SK-N-SH treated with all-trans-retinoic acid at 6 μM for 48 hours (cell line): ENCODE measurements around the gene DLX1.
"Not testable (repeated sequence)": the region's sequence is repeated elsewhere in the genome, so short reads cannot be mapped to it uniquely, and the experiment has no call there.

ENCODE experiments used
- ARNTL ChIP-seq: fragments of 450-650 bp; formaldehyde crosslinking; IDR thresholded peaks from 2 replicates; pipeline ENCODE4 v1.5.0; 2020; ENCODE audit warnings: low read depth, mild to moderate bottlenecking, moderate library complexity, borderline replicate concordance
- CREB5 ChIP-seq: fragments of 250-450 bp; sonication (Bioruptor Pico); IDR thresholded peaks from 2 replicates; pipeline ENCODE4 v1.5.1; 2020; ENCODE audit warnings: low read depth, mild to moderate bottlenecking, moderate library complexity
- CSDC2 ChIP-seq: fragments of 250-450 bp; sonication (Bioruptor Pico); IDR thresholded peaks from 2 replicates; pipeline ENCODE4 v1.5.0; 2020; ENCODE audit warnings: mild to moderate bottlenecking, moderate library complexity
- PATZ1 ChIP-seq: fragments of 250-450 bp; sonication (Bioruptor Pico); IDR thresholded peaks from 2 replicates; pipeline ENCODE4 v1.8.0; 2020; ENCODE audit warnings: mild to moderate bottlenecking, moderate library complexity, borderline replicate concordance
- SNAI2 ChIP-seq: fragments of 250-450 bp; sonication (Bioruptor Pico); IDR thresholded peaks from 2 replicates; pipeline ENCODE4 v1.5.0; 2020; ENCODE audit warnings: mild to moderate bottlenecking, moderate library complexity
- TCF4 ChIP-seq: fragments of 250-450 bp; sonication (Bioruptor Pico); IDR thresholded peaks from 2 replicates; pipeline ENCODE4 v1.8.0; 2021; ENCODE audit warnings: mild to moderate bottlenecking, moderate library complexity, borderline replicate concordance
- ZFP3 ChIP-seq: fragments of 250-450 bp; sonication (Bioruptor Pico); IDR thresholded peaks from 2 replicates; pipeline ENCODE4 v1.5.0; 2020; ENCODE audit warnings: mild to moderate bottlenecking, moderate library complexity
- ZNF70 ChIP-seq: fragments of 450-650 bp; formaldehyde crosslinking; IDR thresholded peaks from 2 replicates; pipeline ENCODE4 v1.5.0; 2020; ENCODE audit warnings: mild to moderate bottlenecking, moderate library complexity

- not testable (repeated sequence) for TF ChIP-seq ZFP3 (CRISPR knock-in tag); CREB5 (CRISPR knock-in tag); ARNTL; PATZ1 (CRISPR knock-in tag); CSDC2 (CRISPR knock-in tag); TCF4; ZNF70; SNAI2 (CRISPR knock-in tag)
Measured at GRCh38 chr2:172114176-172114575, 28.9 kb downstream of the DLX1 start.
